GM19240 (cell line): Measurements from ENCODE around the gene NAP1L5.

ENCODE experiments used
- DNase-seq: peaks from one replicate; pipeline ENCODE4 v3.0.0; 2011; ENCODE audit warnings: low spot score; ENCODE audit not compliant: insufficient read length

Gene NAP1L5, protein sequence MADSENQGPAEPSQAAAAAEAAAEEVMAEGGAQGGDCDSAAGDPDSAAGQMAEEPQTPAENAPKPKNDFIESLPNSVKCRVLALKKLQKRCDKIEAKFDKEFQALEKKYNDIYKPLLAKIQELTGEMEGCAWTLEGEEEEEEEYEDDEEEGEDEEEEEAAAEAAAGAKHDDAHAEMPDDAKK

DNA sequence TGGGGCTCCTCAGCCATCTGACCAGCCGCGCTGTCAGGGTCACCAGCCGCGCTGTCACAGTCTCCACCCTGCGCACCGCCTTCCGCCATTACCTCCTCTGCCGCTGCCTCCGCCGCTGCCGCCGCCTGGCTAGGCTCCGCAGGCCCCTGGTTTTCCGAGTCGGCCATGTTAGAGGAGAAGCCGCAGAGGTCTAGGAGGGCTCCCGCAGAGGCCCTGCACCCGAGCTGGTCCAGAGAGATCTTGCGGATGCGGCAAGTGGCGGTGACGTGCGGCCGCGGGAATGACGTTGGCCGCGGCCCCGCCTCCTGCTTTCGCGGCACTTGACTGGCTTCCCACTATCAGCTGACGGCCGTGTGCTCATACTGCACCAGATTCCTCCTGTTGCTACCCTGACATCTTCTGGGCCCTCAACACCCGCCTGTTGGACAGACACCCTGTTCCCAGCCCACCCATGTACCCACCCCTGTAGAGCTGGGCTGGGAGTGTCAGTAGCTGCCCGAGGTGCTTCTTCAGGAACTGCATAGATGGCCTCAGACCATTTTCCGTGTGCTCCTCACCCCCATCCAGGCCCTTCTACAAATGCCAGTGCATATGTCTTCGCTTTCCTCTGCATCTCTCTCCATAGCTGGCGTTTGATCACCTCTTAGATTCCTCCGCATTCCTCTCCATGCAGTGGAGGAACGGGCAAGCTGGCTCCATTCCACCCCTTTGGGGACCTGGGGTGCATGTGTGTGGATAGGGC, at the start of gene NAP1L5:
Gene NAP1L5, minus strand, starts transcription at position 242 of the 742 bp plus-strand sequence. Its CDS starts 75 bp downstream, at position 167.
- no peak for DNase-seq

GRCh38 chr4:88747351-88747750, 49.7 kb upstream of the NAP1L5 start:
- DNase-seq = no peak

DNA sequence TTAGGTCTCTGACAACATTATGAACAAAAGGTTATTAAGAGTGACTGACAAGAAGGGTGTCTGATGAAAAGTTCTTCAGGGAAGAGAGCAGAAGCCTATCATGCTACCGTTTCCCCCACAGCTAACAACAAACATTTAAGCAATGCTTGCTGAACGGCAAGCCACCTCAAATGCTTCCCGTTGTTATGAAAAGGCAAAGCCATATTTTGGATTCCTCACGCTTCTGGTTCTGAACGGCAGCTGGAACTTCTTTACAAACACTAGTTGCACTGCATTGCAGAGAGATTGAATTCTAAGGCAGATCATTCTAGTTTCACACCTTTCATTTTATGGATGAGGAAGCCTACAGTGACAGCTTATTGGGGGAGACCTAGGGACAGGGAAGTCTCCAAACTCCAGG, 48.6 kb upstream of the NAP1L5 start:
- no peak for DNase-seq

DNA sequence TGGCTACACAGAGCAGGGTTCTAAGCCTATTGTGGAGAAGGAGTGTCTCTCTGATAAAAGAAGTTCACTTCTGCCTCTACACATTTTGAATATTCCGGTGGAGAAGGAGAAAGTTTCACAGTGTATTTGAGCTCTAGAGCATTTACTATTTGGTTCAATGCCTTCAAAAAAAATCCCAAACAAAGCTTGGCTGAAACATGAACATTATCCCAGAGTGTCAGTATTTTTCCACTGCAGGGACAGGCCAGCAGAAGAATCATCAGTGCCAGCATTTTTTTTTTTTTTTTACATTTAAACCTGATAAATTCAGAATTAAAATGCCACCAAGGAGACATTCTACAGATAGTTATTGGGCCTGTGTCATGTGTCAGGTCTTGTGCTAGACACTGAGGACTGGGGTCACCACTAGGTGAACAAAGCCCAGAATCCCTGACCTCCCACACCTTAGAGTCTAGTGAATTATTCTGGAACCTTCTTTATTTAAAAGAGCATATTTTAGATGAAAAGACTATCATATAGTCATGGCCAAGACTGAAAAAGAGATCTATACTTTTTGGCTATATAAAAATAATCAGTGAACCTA, 48.0 kb upstream of the NAP1L5 start:
- no peak for DNase-seq

DNA sequence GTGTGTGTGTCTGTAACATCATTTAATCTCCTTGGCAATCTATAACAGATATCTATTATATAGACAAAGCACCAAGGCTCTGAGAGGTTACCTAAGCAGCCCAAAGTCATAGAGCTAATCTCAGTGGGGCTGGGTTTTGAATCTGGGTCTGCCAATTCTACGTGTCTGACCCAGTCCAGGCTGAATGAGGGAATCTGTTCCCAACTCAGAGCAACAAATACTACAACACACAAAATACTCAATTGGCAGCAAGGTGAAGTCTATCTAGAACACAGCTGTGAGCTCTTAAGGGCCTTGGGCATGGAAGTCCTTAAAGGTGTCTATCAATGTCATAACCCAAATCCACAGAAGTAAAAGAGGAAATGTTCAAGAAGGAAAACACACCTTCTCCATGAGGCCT, 47.5 kb upstream of the NAP1L5 start:
- DNase-seq = no peak

DNA sequence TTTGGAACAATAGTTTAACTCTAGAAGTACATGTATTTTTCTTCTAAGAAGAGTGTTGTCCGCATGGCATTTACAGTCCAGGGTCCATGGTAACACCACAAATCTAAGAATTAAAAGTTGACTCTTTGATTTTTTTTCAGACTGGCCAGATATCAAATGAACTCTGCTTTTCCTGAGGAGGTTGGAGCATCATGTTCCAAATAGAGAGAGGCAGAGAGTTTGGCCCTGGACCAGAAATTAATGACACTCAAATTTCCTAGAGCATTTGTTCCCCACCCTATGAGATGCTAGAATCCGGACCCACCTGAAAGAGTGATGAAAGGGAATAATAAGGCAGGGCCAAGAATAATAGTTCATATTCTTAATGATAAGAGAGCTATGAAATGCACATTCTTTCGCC, 47.0 kb upstream of the NAP1L5 start:
- no peak for DNase-seq

DNA sequence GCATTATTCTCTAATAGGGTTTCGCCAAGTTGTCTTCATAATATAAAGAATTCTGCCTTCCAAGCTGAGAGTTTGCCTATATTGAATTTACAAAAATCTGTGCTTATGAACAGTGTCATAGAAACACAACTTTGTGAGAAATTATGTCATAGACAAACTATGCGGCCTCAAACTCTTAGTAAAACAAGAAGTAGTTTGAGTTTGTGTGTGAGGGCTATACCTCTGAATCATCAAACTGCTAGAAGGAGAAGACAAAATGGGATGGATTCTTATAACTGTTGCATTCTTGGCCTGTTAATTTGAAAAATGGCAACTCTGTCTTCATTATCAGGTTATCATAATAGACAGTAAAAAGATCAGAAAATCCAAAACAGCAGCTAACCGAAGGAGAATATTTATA, 46.1 kb upstream of the NAP1L5 start:
- no peak for DNase-seq

DNA sequence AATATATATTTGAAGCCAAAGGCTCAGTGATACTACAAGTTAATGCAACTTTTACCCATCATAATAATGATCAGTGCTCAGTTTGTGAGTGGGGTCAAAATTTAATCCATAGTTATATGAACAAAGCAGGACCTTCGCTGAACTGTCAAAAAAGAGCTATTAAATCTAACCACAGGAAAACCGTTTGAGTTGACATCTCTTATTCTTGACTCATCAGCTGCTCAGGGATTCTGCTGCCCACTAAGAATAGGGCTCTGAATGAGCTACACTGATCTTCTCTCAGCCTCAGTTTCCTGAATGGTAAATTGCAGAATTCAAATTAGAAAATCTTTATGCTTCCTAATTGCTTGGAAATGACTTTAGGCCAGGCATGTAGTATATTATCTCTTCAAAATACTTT, 44.9 kb upstream of the NAP1L5 start:
- DNase-seq = no peak

DNA sequence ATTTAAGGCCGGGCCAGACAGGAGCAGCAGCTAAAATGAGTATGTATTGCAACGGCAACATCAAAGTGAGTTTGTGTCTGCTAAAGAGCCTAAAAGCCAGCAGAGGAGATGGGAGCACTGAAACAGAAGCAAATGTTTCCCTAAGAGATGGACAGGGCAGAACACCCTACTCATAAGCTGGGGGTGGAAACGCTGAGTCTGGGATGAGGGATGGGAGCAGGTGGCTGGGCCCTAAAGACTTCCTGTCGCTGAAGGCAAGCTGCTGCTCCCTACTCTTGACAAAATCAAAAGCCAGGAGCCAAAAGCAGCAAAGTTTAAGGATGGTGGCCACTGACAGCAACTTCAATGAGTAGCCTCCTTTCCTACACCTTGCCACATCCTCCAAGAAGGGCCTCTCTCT, 40.6 kb upstream of the NAP1L5 start:
- no peak for DNase-seq

DNA sequence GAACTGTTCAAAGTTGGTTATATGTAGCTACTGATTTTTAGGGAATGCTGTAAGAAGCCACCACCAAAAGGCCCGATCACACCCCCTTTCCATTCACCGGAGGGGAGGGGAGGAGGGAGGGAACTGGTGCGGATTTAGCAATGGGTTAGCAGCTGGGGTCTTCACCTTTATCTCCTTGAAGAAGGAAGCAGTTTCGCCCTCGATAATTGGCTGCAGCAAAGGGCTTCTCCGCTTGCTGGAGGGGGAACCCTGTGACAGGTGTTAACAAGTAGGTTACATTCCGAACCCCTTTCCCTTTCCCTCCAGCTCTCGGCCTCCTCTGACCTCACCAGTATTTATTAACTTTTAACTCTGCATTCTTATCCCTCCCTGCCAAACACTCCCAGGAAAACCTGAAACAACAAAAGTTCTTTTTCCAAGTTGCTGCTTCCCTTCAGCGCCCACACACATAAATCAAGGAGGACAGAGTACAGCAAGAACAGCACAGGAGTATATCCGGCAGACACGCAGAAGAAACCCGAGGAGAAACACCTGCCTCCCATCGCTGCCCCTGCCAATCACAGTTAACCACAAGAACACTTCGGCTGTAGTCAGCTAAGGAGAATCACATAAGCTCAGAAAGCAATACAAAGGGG, 39.8 kb upstream of the NAP1L5 start:
- DNase-seq = peak; percentile 12

DNA sequence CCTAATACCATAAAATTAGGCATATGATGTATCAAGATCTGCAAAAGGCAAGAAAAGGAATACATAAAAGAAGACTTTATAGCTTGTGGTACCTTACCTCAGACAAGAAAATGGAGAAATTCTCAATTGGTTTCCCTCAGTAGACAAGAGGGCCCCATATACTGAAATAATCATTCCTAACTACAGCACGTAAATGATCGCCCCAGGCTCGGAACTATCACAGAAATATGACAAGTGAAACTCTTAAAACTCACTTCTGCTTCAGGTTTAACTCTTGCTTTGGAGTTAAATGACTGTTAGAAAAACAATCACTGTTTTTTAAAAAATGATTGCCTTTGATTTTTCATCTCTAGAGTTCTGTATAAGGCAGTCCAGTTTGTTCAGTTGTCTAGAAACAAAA, 38.6 kb upstream of the NAP1L5 start:
- DNase-seq = no peak

GRCh38 chr4:88735564-88735963, 37.9 kb upstream of the NAP1L5 start:
- no peak for DNase-seq

DNA sequence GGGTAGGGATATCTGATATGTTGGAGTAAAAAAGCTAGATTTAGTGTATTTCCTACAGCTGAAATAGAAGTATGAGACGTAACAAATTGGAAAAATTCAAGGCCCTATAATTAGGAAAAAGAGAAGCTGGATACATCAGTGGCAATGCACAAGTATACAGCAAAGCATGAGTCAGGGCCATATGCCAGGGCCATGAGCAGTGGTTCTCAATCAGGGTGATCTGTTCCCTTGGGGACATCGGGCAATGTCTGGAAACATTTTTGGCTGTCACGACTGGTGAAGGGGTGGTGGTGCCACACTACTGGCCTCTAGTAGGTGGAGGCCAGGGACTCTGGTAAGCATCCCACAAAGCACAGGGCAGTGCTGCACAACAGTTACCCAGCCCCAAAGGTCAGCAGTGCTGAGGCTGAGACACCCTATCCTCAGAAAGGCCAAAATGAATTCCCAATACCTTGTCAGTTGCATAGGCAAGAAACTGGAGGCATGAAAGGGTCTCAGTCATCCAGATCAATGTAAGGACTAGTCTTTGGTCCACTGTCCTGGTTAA, 36.8 kb upstream of the NAP1L5 start:
- no peak for DNase-seq

DNA sequence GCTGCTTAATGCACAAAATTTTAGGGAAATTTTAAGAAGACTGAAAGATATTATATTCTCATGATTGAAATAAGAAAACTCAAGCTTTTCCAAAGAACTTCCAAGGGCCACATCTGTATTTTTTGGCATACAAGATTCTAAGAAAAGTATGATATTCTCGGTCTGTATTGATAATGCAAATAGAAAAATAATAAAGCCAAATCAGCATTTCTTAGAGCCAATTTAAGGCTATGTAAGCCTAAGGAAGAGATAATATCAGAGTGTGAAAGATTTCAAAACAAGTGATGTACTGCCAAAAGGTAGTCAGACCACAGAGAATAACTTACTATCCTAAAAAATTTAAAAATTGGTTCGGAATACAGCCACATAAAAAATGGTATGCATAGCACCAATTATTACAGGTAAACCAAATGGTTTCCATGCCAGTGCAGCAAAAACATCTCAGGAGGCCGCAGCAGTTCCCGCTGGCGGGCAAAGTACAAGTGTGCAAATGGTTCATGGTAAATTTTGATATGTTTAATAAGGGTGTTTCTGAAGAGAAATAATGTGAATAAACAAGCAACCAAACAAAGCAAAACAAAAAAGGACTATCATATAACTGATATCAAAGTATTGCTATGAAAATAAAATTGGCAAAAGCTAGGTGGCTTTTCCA, 35.2 kb upstream of the NAP1L5 start:
- no peak for DNase-seq

DNA sequence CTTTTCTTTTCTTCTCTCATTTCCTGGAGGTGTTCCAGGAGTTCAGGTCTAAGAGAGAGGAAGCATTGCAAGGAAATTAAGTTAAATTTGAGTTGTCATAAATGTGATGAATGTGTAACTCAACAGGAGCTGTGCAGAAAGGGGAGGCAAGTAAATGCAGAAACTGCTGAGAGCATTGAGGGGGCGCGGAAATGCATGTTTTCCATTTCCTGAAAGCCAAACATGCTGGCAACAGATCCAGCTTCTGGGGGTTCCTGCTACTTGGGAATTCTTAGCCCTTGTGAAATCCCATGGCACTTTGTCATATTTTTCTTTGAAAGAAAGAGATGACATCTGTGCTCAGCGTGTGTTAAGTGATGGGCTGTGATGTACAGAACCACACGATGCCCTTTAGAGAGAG, 33.8 kb upstream of the NAP1L5 start:
- no peak for DNase-seq

DNA sequence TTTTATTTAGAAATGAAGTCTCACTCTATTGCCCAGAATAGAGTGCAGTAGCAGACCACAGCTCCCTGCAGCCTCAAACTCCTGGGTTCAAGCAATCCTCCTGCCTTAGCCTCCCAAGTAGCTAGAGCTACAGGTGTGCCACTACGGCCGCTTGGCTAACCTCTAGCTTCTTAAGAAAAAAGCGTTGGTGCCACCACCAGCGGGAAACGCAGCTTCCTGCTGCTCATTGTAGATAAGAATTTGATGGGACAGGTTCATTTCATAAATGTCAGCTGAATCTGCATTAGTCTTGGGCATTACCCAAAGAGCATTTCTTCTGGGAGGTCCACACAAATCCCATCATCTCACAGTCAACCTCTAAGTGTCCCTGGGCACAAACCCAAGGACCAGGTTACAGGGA, 33.2 kb upstream of the NAP1L5 start:
- DNase-seq = no peak

GRCh38 chr4:88729146-88729760, 31.6 kb upstream of the NAP1L5 start:
- DNase-seq = no peak

DNA sequence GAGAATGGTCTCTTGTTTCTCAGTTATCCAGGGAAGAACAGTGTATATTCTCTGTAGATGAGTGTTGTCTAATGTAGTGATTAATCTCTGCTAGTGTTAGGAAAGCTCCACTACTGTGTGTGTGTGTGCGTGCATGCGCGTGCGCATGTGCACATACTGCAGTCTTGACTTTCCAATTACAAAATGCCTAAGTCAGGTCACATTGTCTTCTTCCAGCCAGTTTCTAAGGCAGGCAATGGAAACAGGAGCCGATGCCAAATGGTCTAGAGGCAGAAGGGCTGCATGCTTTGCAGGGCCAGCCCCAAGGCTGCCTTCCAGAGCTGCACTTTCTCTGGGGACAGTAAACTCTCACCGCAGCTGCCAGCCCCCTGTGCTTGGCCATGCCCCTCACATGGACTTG, 30.5 kb upstream of the NAP1L5 start:
- DNase-seq = no peak

GRCh38 chr4:88725986-88726385, 28.4 kb upstream of the NAP1L5 start:
- no peak for DNase-seq

DNA sequence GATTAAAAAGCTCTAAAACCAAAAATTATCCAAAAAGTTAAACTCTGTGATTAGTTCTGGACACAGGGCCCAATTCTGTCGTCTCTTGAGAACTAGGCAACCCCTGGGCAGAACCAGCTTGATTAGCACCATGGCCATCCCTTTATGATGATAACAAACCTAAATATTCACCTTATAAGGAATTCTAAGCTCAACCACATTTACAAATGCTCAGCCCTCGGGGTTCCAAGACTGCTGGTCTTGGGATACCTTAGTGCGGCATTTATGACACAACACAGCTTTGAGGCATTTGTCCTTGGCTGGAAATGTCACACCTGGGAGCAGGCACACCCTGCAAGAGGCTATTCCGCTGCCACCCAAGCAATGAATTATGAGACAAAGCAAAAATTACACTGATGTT, 27.5 kb upstream of the NAP1L5 start:
- no peak for DNase-seq

- DNase-seq = no peak
Measured at GRCh38 chr4:88724406-88724805, 26.8 kb upstream of the NAP1L5 start.
